Activated naive CD4-positive, alpha-beta T cell treated with anti-CD3 and anti-CD28 coated beads for 36 hours (primary cell): Measurements from ENCODE around the gene RAMP3. TPM values are rescaled to one million over a fixed set of nuclear protein-coding genes. Genes with fewer than 3 reads are reported as not detected.
"Not testable (repeated sequence)": the region's sequence is repeated elsewhere in the genome, so short reads cannot be mapped to it uniquely, and the experiment has no call there.

Source experiments
- CTCF ChIA-PET: fragments of 350-600 bp; sonication (Branson Sonifier 250); formaldehyde crosslinking; loops from one replicate; lab custom pipeline; 2021; ENCODE audit warnings: antibody characterized with exemption; lab: Charles Lee
- DNase-seq: peaks from one replicate; pipeline ENCODE4 v3.0.0-alpha.2; 2020
- H3K27ac Mint-ChIP-seq: one replicate; pipeline ENCODE4 v1.8.0; 2021; ENCODE audit warnings: mild to moderate bottlenecking, mixed read lengths
- H3K27me3 Mint-ChIP-seq: one replicate; pipeline ENCODE4 v1.8.0; 2021; ENCODE audit warnings: low read depth, mixed read lengths
- H3K36me3 Mint-ChIP-seq: one replicate; pipeline ENCODE4 v1.8.0; 2021; ENCODE audit warnings: low read depth, mixed read lengths
- H3K4me1 Mint-ChIP-seq: one replicate; pipeline ENCODE4 v1.8.0; 2021; ENCODE audit warnings: low read depth, mixed read lengths
- H3K4me3 Mint-ChIP-seq: one replicate; pipeline ENCODE4 v1.8.0; 2021; ENCODE audit warnings: mild to moderate bottlenecking, moderate library complexity, mixed read lengths
- H3K9me3 Mint-ChIP-seq: one replicate; pipeline ENCODE4 v1.8.0; 2021; ENCODE audit warnings: mixed read lengths
- intact Hi-C: fragments of 100-400 bp; cut with micrococcal nuclease; formaldehyde crosslinking; loops from one replicate; pipeline ENCODE4 v1.15.1; 2023
- total RNA-seq, 2 experiments: library from RNA; stranded (reverse); gene quantifications; one replicate each; pipeline ENCODE4 v1.2.3, GENCODE V29; 2021

RAMP3 gene
- total RNA-seq, 2 experiments from 2014 or later: not detected

GRCh38 chr7:45193828-45194227 lies 36.2 kb downstream of the RAMP3 start:
- CTCF ChIA-PET: interaction anchor here (0.8 kb wide), 1 partner anchor 62 kb away, joined by 3 read pairs; no protein-coding TSS in a partner anchor
- H3K27ac Mint-ChIP-seq: no peak overlapping the region
- no peak overlapping the region for H3K4me3 Mint-ChIP-seq
- DNase-seq: no peak
- intact Hi-C loops: no loop called here
- no peaks in the 10 kb centered on the region for H3K36me3 Mint-ChIP-seq
- no peaks in the 10 kb centered on the region for H3K27me3 Mint-ChIP-seq
- peaks cover 4% of the 10 kb centered on the region for H3K9me3 Mint-ChIP-seq
- H3K4me1 Mint-ChIP-seq: peaks cover 13% of the 10 kb centered on the region

DNA sequence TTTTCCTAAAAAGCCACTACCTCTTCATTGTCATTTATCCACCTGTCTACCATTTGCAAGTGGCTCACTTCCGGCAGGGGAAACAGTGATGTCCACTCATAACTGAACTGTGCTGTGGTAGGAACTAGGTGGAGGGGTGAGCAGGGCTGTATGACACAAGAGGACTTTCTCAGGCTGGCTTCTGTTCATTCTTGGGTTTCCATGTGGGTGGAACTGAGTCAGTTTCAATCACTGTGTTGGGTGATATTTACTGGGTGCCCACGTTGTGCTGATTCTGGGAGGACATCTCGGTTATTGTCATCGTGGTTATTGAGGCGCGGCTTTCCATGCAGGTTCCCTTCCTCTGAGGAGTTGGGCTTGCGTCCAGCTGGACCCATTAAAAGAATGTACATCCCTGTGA lies 38.8 kb downstream of the RAMP3 start:
- Mint-ChIP-seq H3K9me3 (peaks cover 4% of the 10 kb centered on the region), H3K4me1 (peaks cover 17% of the 10 kb centered on the region), H3K27me3 (no peaks in the 10 kb centered on the region), H3K27ac (no peak overlapping the region), H3K36me3 (no peaks in the 10 kb centered on the region), H3K4me3 (no peak overlapping the region)
- CTCF ChIA-PET: interaction anchor here (0.6 kb wide), 1 partner anchor 10 kb away, joined by 3 read pairs; no protein-coding TSS in a partner anchor
- intact Hi-C loops: loop anchor here (1.0 kb wide), 1 partner anchor 8 kb away; no protein-coding TSS in a partner anchor
- peak; percentile 77 for DNase-seq

DNA sequence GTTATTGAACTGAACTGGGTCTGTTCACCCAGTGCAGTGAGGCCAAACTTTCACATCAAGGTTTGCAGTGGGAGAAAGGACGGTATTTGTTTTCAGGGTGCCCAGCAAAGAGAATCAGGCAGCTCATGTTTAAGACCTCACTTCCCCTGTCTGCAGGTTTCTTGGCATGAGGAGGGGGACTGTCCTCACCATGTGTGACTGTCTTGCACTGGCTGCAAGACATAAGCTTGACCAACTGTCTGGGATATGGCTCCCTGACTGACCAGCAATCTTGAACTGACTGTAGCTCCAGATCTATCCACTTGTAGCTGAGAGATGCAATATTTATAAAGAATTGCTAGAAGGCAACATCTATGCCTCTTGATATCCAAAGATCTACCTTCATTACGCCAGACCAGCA lies 39.9 kb downstream of the RAMP3 start:
- Mint-ChIP-seq H3K4me3 (no peak overlapping the region), H3K4me1 (peaks cover 17% of the 10 kb centered on the region), H3K27ac (no peak overlapping the region), H3K36me3 (no peaks in the 10 kb centered on the region), H3K9me3 (peaks cover 3% of the 10 kb centered on the region), H3K27me3 (no peaks in the 10 kb centered on the region)
- intact Hi-C loops: no loop called here
- DNase-seq: no peak
- CTCF ChIA-PET: no interaction called here

GRCh38 chr7:45198986-45199385 lies 41.4 kb downstream of the RAMP3 start:
- no peak overlapping the region for H3K27ac Mint-ChIP-seq
- DNase-seq: no peak
- intact Hi-C loops: no loop called here
- no peaks in the 10 kb centered on the region for H3K36me3 Mint-ChIP-seq
- no peaks in the 10 kb centered on the region for H3K27me3 Mint-ChIP-seq
- CTCF ChIA-PET: no interaction called here
- peaks cover 28% of the 10 kb centered on the region for H3K4me1 Mint-ChIP-seq
- no peaks in the 10 kb centered on the region for H3K9me3 Mint-ChIP-seq
- no peak overlapping the region for H3K4me3 Mint-ChIP-seq

- intact Hi-C loops: no loop called here
- H3K36me3 Mint-ChIP-seq: no peaks in the 10 kb centered on the region
- H3K9me3 Mint-ChIP-seq: no peaks in the 10 kb centered on the region
- H3K27ac Mint-ChIP-seq: no peak overlapping the region
- peaks cover 33% of the 10 kb centered on the region for H3K4me1 Mint-ChIP-seq
- no peak for DNase-seq
- CTCF ChIA-PET: no interaction called here
- no peaks in the 10 kb centered on the region for H3K27me3 Mint-ChIP-seq
- no peak overlapping the region for H3K4me3 Mint-ChIP-seq
These were observed 41.9 kb downstream of the RAMP3 start for GRCh38 chr7:45199506-45199905.

GRCh38 chr7:45202625-45203024 lies 45.0 kb downstream of the RAMP3 start:
- Mint-ChIP-seq H3K9me3 (no peaks in the 10 kb centered on the region), H3K36me3 (no peaks in the 10 kb centered on the region), H3K27ac (no peak overlapping the region), H3K4me1 (peaks cover 35% of the 10 kb centered on the region), H3K27me3 (no peaks in the 10 kb centered on the region), H3K4me3 (no peak overlapping the region)
- intact Hi-C loops: loop anchor here (5.0 kb wide), 1 partner anchor 585 kb away; no protein-coding TSS in a partner anchor
- CTCF ChIA-PET: interaction anchor here (1.2 kb wide), 1 partner anchor 58 kb away, joined by 5 read pairs; no protein-coding TSS in a partner anchor
- no peak for DNase-seq

DNA sequence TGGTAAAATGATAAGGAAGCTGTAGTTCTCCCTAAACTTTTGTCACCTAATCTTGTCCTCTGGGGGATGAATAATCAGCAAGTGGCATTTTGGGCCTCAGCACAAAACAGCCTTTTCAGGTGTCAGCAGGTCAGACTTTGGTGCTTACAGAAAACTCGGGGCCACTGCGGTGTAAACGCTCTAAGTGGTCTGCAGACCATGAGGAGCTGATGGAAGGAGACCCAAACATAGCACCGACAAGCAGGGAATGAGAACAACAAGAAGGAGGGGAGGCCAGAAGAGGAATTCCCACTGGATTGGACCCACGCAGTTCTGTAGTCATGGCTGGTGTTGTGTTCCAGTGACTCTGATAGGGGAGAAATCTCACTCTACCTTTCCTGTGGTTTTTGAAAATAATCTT lies 45.4 kb downstream of the RAMP3 start:
- DNase-seq: no peak
- intact Hi-C loops: loop anchor here (5.0 kb wide), 1 partner anchor 586 kb away; no protein-coding TSS in a partner anchor
- Mint-ChIP-seq H3K4me1 (peaks cover 35% of the 10 kb centered on the region), H3K4me3 (no peak overlapping the region), H3K27ac (peak overlapping the region; percentile 79), H3K9me3 (no peaks in the 10 kb centered on the region), H3K27me3 (no peaks in the 10 kb centered on the region), H3K36me3 (no peaks in the 10 kb centered on the region)
- CTCF ChIA-PET: interaction anchor here (1.2 kb wide), 1 partner anchor 58 kb away, joined by 5 read pairs; no protein-coding TSS in a partner anchor

GRCh38 chr7:45203459-45203858 lies 45.9 kb downstream of the RAMP3 start:
- H3K9me3 Mint-ChIP-seq: no peaks in the 10 kb centered on the region

GRCh38 chr7:45203936-45204445 lies 46.4 kb downstream of the RAMP3 start:
- Mint-ChIP-seq H3K27ac (peak overlapping the region; percentile 79), H3K4me3 (peak overlapping the region; percentile 10), H3K9me3 (no peaks in the 10 kb centered on the region), H3K36me3 (no peaks in the 10 kb centered on the region), H3K27me3 (no peaks in the 10 kb centered on the region), H3K4me1 (peaks cover 35% of the 10 kb centered on the region)
- intact Hi-C loops: loop anchor here (1.0 to 5.0 kb wide), 2 partner anchors 8 to 587 kb away; no protein-coding TSS in a partner anchor
- CTCF ChIA-PET: interaction anchor here (1.2 kb wide), 1 partner anchor 57 kb away, joined by 5 read pairs; no protein-coding TSS in a partner anchor
- peak; percentile 28 for DNase-seq

More at GRCh38 chr7:45203459-45203858, 45.9 kb downstream of the RAMP3 start:
- Mint-ChIP-seq H3K27ac (peak overlapping the region; percentile 79), H3K4me3 (no peak overlapping the region), H3K36me3 (no peaks in the 10 kb centered on the region), H3K27me3 (no peaks in the 10 kb centered on the region), H3K4me1 (peaks cover 35% of the 10 kb centered on the region)
- CTCF ChIA-PET: interaction anchor here (1.2 kb wide), 1 partner anchor 57 kb away, joined by 5 read pairs; no protein-coding TSS in a partner anchor
- intact Hi-C loops: loop anchor here (5.0 kb wide), 1 partner anchor 586 kb away; no protein-coding TSS in a partner anchor
- DNase-seq: no peak

- H3K4me1 Mint-ChIP-seq: peaks cover 31% of the 10 kb centered on the region
- H3K36me3 Mint-ChIP-seq, H3K27me3 Mint-ChIP-seq, intact Hi-C loops, H3K9me3 Mint-ChIP-seq, H3K4me3 Mint-ChIP-seq, DNase-seq, H3K27ac Mint-ChIP-seq: not testable (repeated sequence)
- CTCF ChIA-PET: interaction anchor here (0.6 to 0.7 kb wide), 2 partner anchors 10 to 14 kb away, joined by 3 to 4 read pairs; no protein-coding TSS in a partner anchor
These were observed 48.7 kb downstream of the RAMP3 start for GRCh38 chr7:45206266-45206665.

DNA sequence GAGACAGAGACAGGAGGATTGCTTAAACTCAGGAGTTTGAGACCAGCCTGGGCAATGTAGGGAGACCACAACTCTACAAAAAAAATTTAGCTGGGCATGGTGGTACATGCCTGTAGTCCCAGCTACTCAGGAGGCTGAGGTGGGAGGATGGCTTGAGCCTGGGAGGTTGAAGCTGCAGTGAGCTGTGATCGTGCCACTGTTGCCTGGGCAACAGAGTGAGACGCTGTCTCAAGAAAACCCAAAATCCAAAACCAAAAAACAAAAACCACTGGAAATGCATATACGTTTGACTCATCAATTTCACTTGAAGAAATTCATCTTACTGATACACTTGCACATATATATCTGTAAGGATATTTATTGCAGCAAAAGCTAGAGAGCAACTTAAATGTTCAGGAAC lies 52.3 kb downstream of the RAMP3 start:
- peaks cover 12% of the 10 kb centered on the region for H3K4me1 Mint-ChIP-seq
- H3K27ac Mint-ChIP-seq, DNase-seq, intact Hi-C loops, H3K27me3 Mint-ChIP-seq, H3K36me3 Mint-ChIP-seq, CTCF ChIA-PET, H3K4me3 Mint-ChIP-seq, H3K9me3 Mint-ChIP-seq: not testable (repeated sequence)

- H3K4me3 Mint-ChIP-seq: no peak overlapping the region
- CTCF ChIA-PET: no interaction called here
- no peaks in the 10 kb centered on the region for H3K36me3 Mint-ChIP-seq
- peaks cover under 1% of the 10 kb centered on the region for H3K4me1 Mint-ChIP-seq
- H3K9me3 Mint-ChIP-seq: no peaks in the 10 kb centered on the region
- H3K27ac Mint-ChIP-seq: no peak overlapping the region
- no peak for DNase-seq
- intact Hi-C loops: no loop called here
- peaks cover 9% of the 10 kb centered on the region for H3K27me3 Mint-ChIP-seq
These were observed 53.5 kb downstream of the RAMP3 start for GRCh38 chr7:45211066-45211465.

DNA sequence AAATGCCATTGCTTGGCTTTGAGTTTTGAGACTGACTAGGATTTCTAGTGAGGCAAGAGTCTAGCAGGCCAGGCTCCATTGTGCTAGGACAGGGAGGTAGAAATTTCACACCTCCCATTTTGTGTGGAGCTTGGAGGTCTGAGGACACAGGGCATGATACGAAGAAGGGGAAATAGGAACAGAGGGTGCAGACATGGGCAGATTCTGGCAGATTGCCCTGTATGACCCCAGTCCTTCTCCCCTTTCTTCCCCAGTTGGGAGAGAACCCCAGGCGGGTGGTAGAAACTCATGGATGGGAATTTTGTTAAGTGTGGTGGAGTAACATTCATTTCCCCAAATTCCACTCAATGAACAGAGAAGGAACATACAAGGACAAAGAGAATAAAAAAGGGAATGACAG lies 54.4 kb downstream of the RAMP3 start:
- Mint-ChIP-seq H3K36me3 (no peaks in the 10 kb centered on the region), H3K4me1 (no peaks in the 10 kb centered on the region), H3K27me3 (peaks cover 9% of the 10 kb centered on the region), H3K9me3 (no peaks in the 10 kb centered on the region), H3K4me3 (no peak overlapping the region), H3K27ac (no peak overlapping the region)
- CTCF ChIA-PET: interaction anchor here (1.0 kb wide), 1 partner anchor 47 kb away, joined by 3 read pairs; no protein-coding TSS in a partner anchor
- DNase-seq: no peak
- intact Hi-C loops: no loop called here
